Sigmoid colon (tissue), 4 donors: ENCODE results near the gene WFS1.

Experiments used
- CTCF ChIP-seq, 4 experiments: fragments of 450-650 bp in 3 of 4; fragments of 200-600 bp in 1 of 4; IDR thresholded peaks; one replicate each; pipeline ENCODE4 v1.5.1; 2016 to 2019; ENCODE audit warnings: antibody characterized with exemption in 4 of 4, mild to moderate bottlenecking in 3 of 4, moderate library complexity in 2 of 4
- EP300 ChIP-seq, 4 donors: sonication (generic); formaldehyde crosslinking; IDR thresholded peaks; one replicate each; pipeline ENCODE4 v1.6.1; 2017; ENCODE audit warnings: antibody characterized with exemption in 4 of 4
- POLR2A ChIP-seq, 2 donors: fragments of 450-650 bp; IDR thresholded peaks; one replicate each; pipeline ENCODE4 v1.6.1; 2016; ENCODE audit warnings: antibody characterized with exemption in 2 of 2, mild to moderate bottlenecking in 2 of 2, moderate library complexity in 2 of 2
- POLR2AphosphoS5 ChIP-seq, 4 donors: sonication (generic); formaldehyde crosslinking; IDR thresholded peaks; one replicate each; pipeline ENCODE4 v1.6.1; 2017; ENCODE audit warnings: antibody characterized with exemption in 4 of 4

- TF ChIP-seq CTCF (IDR thresholded peaks at IDR 0.05) (no peak), POLR2A (IDR thresholded peaks at IDR 0.05) (no peak), POLR2AphosphoS5 (IDR thresholded peaks at IDR 0.05) (no peak), EP300 (IDR thresholded peaks at IDR 0.05) (no peak)
Measured at GRCh38 chr4:6313216-6313615, 43.6 kb downstream of the WFS1 start.
